ENCODE measurements around the gene VWA5B1.

GRCh38 chr1:20380616-20381035, 90.0 kb downstream of the VWA5B1 start:
- TF ChIP-seq POLR2A (IDR thresholded peaks at IDR 0.05; ENCODE audit: low read length) (no peak), GATA1 (IDR thresholded peaks at IDR 0.05; ENCODE audit: low read depth, low read length) (no peak)
